Activated CD4-positive, alpha-beta memory T cell treated with anti-CD3 and anti-CD28 coated beads for 36 hours (primary cell): ENCODE measurements around the gene TADA2A. TPM values are rescaled to one million over a fixed set of nuclear protein-coding genes. Genes with fewer than 3 reads are reported as not detected.

Experiments
- CTCF ChIA-PET: fragments of 350-600 bp; sonication (Branson Sonifier 250); formaldehyde crosslinking; loops from one replicate; lab custom pipeline; 2021; ENCODE audit warnings: antibody characterized with exemption, inconsistent platforms; lab: Charles Lee
- POLR2A ChIA-PET: fragments of 350-600 bp; sonication (Branson Sonifier 250); formaldehyde crosslinking; loops from one replicate; lab custom pipeline; 2021; ENCODE audit warnings: antibody characterized with exemption; lab: Charles Lee
- DNase-seq: peaks from one replicate; pipeline ENCODE4 v3.0.0-alpha.2; 2020
- H3K27ac Mint-ChIP-seq: one replicate; pipeline ENCODE4 v1.8.0; 2021; ENCODE audit warnings: mixed read lengths
- H3K27me3 Mint-ChIP-seq: one replicate; pipeline ENCODE4 v1.8.0; 2021; ENCODE audit warnings: mixed read lengths
- H3K36me3 Mint-ChIP-seq: one replicate; pipeline ENCODE4 v1.8.0; 2021; ENCODE audit warnings: mixed read lengths
- H3K4me1 Mint-ChIP-seq: one replicate; pipeline ENCODE4 v1.8.0; 2021; ENCODE audit warnings: low read depth, mixed read lengths
- H3K4me3 Mint-ChIP-seq: one replicate; pipeline ENCODE4 v1.8.0; 2021; ENCODE audit warnings: mild to moderate bottlenecking, mixed read lengths
- H3K9me3 Mint-ChIP-seq: one replicate; pipeline ENCODE4 v1.8.0; 2021; ENCODE audit warnings: mixed read lengths
- intact Hi-C: fragments of 100-400 bp; cut with micrococcal nuclease; formaldehyde crosslinking; loops from one replicate; pipeline ENCODE4 v1.15.1; 2023
- total RNA-seq, 2 experiments: library from RNA; stranded (reverse); gene quantifications; one replicate each; pipeline ENCODE4 v1.2.3, GENCODE V29; 2021

TADA2A gene
- total RNA-seq, 2 experiments from 2014 or later: 35.8 to 36.5 TPM

DNA sequence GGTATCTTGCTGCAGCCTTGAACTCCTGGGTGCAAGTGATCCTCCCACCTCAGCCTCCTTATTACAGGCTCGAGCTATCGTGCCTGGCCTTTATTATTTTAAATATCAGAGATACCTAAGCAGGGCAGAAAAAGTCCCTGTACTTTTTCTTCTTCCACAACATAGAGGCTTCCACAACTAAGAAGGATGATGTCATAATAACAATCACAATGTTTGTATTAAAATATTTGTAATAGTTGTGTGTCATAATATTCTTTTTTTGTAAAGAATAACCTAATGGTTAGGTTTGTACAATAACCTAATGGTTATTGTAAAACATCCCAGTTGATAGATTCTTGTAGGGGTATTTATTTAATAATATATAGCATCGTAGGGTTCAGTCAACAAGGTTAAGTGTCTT lies 56.4 kb downstream of the TADA2A start:
- Mint-ChIP-seq H3K4me1 (peaks cover 15% of the 10 kb centered on the region), H3K27ac (no peak overlapping the region), H3K27me3 (no peaks in the 10 kb centered on the region), H3K4me3 (no peak overlapping the region), H3K9me3 (no peaks in the 10 kb centered on the region), H3K36me3 (peaks cover 42% of the 10 kb centered on the region)
- ChIA-PET CTCF (interaction anchor here (1.1 kb wide), 1 partner anchor 25 kb away, joined by 3 read pairs; no protein-coding TSS in a partner anchor), POLR2A (no interaction called here)
- DNase-seq: no peak
- intact Hi-C loops: no loop called here

GRCh38 chr17:37465069-37465616 lies 58.5 kb downstream of the TADA2A start:
- Mint-ChIP-seq H3K9me3 (no peaks in the 10 kb centered on the region), H3K4me1 (peaks cover 15% of the 10 kb centered on the region), H3K4me3 (no peak overlapping the region), H3K36me3 (peaks cover 40% of the 10 kb centered on the region), H3K27me3 (no peaks in the 10 kb centered on the region), H3K27ac (no peak overlapping the region)
- CTCF ChIA-PET: no interaction called here
- intact Hi-C loops: no loop called here
- DNase-seq: no peak
- POLR2A ChIA-PET: no interaction called here

DNA sequence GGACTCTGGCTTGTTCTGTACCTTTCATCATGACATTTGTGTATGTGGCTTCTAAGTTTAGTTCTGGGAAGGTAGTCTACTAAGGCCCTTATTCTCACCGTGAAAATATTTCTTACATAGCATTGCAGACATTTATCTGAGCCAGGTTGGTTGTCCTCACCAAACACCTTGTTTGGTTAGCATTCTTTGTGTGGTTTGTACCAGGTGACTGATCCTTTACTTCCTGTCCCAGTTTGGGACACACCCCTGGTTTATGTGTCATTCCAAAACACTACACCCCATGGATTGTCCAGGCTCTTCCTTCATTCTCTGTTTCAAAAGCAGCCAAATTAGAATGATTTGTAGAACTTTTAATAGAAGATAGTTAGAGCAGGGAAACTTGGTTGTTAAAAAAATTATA lies 59.8 kb downstream of the TADA2A start:
- peaks cover 45% of the 10 kb centered on the region for H3K36me3 Mint-ChIP-seq

GRCh38 chr17:37470181-37470580 lies 63.5 kb downstream of the TADA2A start:
- ChIA-PET POLR2A (no interaction called here), CTCF (no interaction called here)
- Mint-ChIP-seq H3K4me3 (no peak overlapping the region), H3K4me1 (peaks cover 4% of the 10 kb centered on the region), H3K36me3 (peaks cover 50% of the 10 kb centered on the region), H3K27ac (no peak overlapping the region), H3K9me3 (no peaks in the 10 kb centered on the region), H3K27me3 (no peaks in the 10 kb centered on the region)
- intact Hi-C loops: no loop called here
- no peak for DNase-seq

More for the DNA sequence above, 59.8 kb downstream of the TADA2A start:
- H3K4me3 Mint-ChIP-seq: no peak overlapping the region
- H3K9me3 Mint-ChIP-seq: no peaks in the 10 kb centered on the region
- no peak for DNase-seq
- intact Hi-C loops: no loop called here
- H3K27me3 Mint-ChIP-seq: no peaks in the 10 kb centered on the region
- H3K4me1 Mint-ChIP-seq: peaks cover 10% of the 10 kb centered on the region
- CTCF ChIA-PET: no interaction called here
- H3K27ac Mint-ChIP-seq: no peak overlapping the region
- POLR2A ChIA-PET: no interaction called here

GRCh38 chr17:37475731-37476420 lies 69.2 kb downstream of the TADA2A start:
- peaks cover 48% of the 10 kb centered on the region for H3K36me3 Mint-ChIP-seq
- intact Hi-C loops: no loop called here
- no peaks in the 10 kb centered on the region for H3K9me3 Mint-ChIP-seq
- no peak overlapping the region for H3K4me3 Mint-ChIP-seq
- DNase-seq: no peak
- ChIA-PET POLR2A (no interaction called here), CTCF (interaction anchor here (1.2 kb wide), 1 partner anchor 103 kb away, joined by 3 read pairs; no protein-coding TSS in a partner anchor)
- no peak overlapping the region for H3K27ac Mint-ChIP-seq
- no peaks in the 10 kb centered on the region for H3K27me3 Mint-ChIP-seq
- H3K4me1 Mint-ChIP-seq: no peaks in the 10 kb centered on the region

DNA sequence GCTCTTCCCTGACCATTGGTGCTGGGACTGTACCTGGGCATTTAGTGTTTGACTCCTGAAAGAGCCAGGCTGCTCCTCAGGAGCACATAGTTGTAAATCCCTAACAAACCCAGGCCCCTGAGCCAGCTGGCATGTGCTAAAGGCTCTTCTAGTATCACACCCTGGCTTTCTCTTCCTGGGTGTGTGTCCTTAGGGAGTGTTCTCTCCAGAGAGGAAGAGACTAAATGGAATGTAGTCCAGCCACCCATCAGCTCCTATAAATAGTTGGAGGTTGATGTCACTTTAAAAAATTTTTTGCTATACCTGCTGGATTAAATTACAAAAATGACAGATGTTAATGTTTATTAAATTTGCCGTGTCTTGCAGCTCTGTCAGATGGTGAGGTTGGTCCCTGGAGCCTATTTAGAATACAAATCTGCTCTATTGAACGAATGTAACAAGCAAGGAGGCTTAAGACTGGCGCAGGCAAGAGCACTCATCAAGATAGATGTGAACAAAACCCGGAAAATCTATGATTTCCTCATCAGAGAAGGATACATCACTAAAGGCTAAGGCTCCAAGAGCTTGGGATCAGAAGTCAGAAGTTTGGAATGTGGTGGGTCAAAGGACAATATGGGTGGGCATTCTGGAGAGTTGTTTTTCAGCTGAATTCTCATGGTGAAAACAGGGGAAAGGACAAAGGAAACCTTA lies 69.9 kb downstream of the TADA2A start:
- ChIA-PET POLR2A (no interaction called here), CTCF (interaction anchor here (0.9 to 1.2 kb wide), 2 partner anchors 26 to 103 kb away, joined by 3 read pairs; no protein-coding TSS in a partner anchor)
- no peak overlapping the region for H3K27ac Mint-ChIP-seq
- H3K36me3 Mint-ChIP-seq: peaks cover 44% of the 10 kb centered on the region
- DNase-seq: no peak
- no peaks in the 10 kb centered on the region for H3K27me3 Mint-ChIP-seq
- no peak overlapping the region for H3K4me3 Mint-ChIP-seq
- H3K9me3 Mint-ChIP-seq: no peaks in the 10 kb centered on the region
- intact Hi-C loops: no loop called here
- no peaks in the 10 kb centered on the region for H3K4me1 Mint-ChIP-seq

- H3K4me3 Mint-ChIP-seq: no peak overlapping the region
- no peak for DNase-seq
- intact Hi-C loops: no loop called here
- H3K9me3 Mint-ChIP-seq: no peaks in the 10 kb centered on the region
- no peak overlapping the region for H3K27ac Mint-ChIP-seq
- POLR2A ChIA-PET: no interaction called here
- H3K27me3 Mint-ChIP-seq: no peaks in the 10 kb centered on the region
- peaks cover 37% of the 10 kb centered on the region for H3K36me3 Mint-ChIP-seq
- CTCF ChIA-PET: no interaction called here
- H3K4me1 Mint-ChIP-seq: peaks cover 2% of the 10 kb centered on the region
Measured at GRCh38 chr17:37478187-37478586, 71.5 kb downstream of the TADA2A start.

GRCh38 chr17:37479025-37479424 lies 72.3 kb downstream of the TADA2A start:
- POLR2A ChIA-PET: no interaction called here
- H3K36me3 Mint-ChIP-seq: peaks cover 30% of the 10 kb centered on the region
- intact Hi-C loops: no loop called here
- no peak overlapping the region for H3K27ac Mint-ChIP-seq
- no peak overlapping the region for H3K4me3 Mint-ChIP-seq
- peaks cover 10% of the 10 kb centered on the region for H3K4me1 Mint-ChIP-seq
- CTCF ChIA-PET: interaction anchor here (0.5 kb wide), 1 partner anchor 282 kb away, joined by 3 read pairs; no protein-coding TSS in a partner anchor
- no peak for DNase-seq
- no peaks in the 10 kb centered on the region for H3K9me3 Mint-ChIP-seq
- H3K27me3 Mint-ChIP-seq: no peaks in the 10 kb centered on the region

DNA sequence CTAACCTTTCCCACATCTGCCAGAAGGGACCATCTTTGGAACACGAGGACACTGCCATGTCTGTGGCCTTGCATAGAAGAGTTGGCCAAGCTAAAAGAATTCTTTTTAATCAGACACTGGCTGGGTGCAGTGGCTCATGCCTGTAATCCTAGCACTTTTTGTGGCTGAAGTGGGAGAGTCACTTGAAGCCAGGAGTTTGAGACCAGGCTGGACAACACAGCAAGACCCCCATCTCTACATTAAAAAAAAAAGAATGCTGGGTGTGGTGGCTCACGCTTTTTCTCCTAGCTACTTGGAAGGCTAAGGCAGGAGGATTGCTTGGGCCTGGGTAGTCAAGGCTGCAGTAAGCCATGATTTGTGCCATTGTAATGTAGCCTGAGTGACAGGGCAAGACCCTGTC lies 73.7 kb downstream of the TADA2A start:
- peaks cover 25% of the 10 kb centered on the region for H3K36me3 Mint-ChIP-seq
- no peak for DNase-seq
- peaks cover 10% of the 10 kb centered on the region for H3K4me1 Mint-ChIP-seq
- ChIA-PET POLR2A (no interaction called here), CTCF (interaction anchor here (0.7 kb wide), 1 partner anchor 8 kb away, joined by 3 read pairs; no protein-coding TSS in a partner anchor)
- H3K9me3 Mint-ChIP-seq: no peaks in the 10 kb centered on the region
- no peaks in the 10 kb centered on the region for H3K27me3 Mint-ChIP-seq
- intact Hi-C loops: no loop called here
- no peak overlapping the region for H3K27ac Mint-ChIP-seq
- no peak overlapping the region for H3K4me3 Mint-ChIP-seq

- Mint-ChIP-seq H3K27ac (no peak overlapping the region), H3K4me3 (no peak overlapping the region), H3K27me3 (no peaks in the 10 kb centered on the region), H3K9me3 (no peaks in the 10 kb centered on the region), H3K36me3 (peaks cover 19% of the 10 kb centered on the region), H3K4me1 (peaks cover 10% of the 10 kb centered on the region)
- ChIA-PET POLR2A (no interaction called here), CTCF (no interaction called here)
- DNase-seq: no peak
- intact Hi-C loops: no loop called here
Measured at GRCh38 chr17:37481001-37481665, 74.4 kb downstream of the TADA2A start.

DNA sequence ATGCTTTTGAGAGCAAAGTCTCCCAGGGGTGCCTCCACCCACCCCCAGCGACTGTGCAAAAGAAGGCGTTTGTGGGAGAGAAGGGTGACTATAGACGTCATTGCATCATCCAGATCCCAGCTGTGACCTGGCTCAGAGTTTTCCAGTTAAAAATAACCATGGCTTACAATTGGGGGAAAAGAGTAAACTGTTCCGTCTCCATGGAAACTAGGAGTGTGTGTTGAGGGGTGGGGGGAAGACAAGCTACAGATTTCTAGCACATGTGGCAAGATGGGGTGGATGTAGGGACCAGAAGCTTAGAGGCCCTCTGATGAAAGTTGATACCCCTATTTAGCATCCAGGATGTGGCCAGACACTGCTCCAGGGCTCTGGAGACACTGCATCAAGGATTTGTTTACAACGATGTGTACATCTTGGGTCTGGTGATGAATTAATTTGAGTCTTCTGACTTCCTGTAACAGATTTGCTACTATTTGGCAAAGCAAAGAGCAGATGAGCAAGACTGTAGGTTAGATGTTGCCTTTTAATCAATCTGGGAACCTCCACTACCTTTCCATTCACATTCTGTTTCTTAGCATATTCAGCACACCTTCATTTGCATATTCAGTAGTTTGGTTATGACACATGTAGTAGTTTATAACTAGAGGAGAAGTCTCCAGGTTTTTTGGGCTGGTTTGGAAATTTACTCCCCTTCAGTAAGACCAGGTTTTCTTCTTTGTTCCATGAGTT lies 76.8 kb downstream of the TADA2A start:
- ChIA-PET POLR2A (no interaction called here), CTCF (interaction anchor here (1.2 kb wide), 1 partner anchor 110 kb away, joined by 3 read pairs; no protein-coding TSS in a partner anchor)
- no peaks in the 10 kb centered on the region for H3K27me3 Mint-ChIP-seq
- intact Hi-C loops: no loop called here
- H3K4me3 Mint-ChIP-seq: no peak overlapping the region
- peaks cover 12% of the 10 kb centered on the region for H3K36me3 Mint-ChIP-seq
- no peaks in the 10 kb centered on the region for H3K9me3 Mint-ChIP-seq
- H3K27ac Mint-ChIP-seq: peak overlapping the region; percentile 23
- peaks cover 21% of the 10 kb centered on the region for H3K4me1 Mint-ChIP-seq
- no peak for DNase-seq
